OCI-M1 (cell line): ENCODE data around the gene KIF26B.
A peak's percentile ranks its signal among the peaks of the same experiment; 100 is the strongest.
"Not testable (repeated sequence)": the region's sequence is repeated elsewhere in the genome, so short reads cannot be mapped to it uniquely, and the experiment has no call there.

Experiments used
- DNase-seq: peaks from one replicate; lab custom pipeline; 2025; lab: John Stamatoyannopoulos, UW

KIF26B gene

GRCh38 chr1:245356891-245357585 is 202.3 kb downstream of the KIF26B start:
- no peak for DNase-seq

- not testable (repeated sequence) for DNase-seq
These were observed 204.4 kb downstream of the KIF26B start for GRCh38 chr1:245359101-245359680.

- DNase-seq, result no peak
These were observed 206.3 kb downstream of the KIF26B start for GRCh38 chr1:245361065-245361464.

- DNase-seq, result no peak
These were observed 207.2 kb downstream of the KIF26B start for GRCh38 chr1:245361951-245362350.

GRCh38 chr1:245363461-245364200 is 208.8 kb downstream of the KIF26B start:
- DNase-seq, result no peak

- no peak for DNase-seq
These were observed 210.6 kb downstream of the KIF26B start for GRCh38 chr1:245365095-245366020.

GRCh38 chr1:245366886-245367285 is 212.1 kb downstream of the KIF26B start:
- DNase-seq, result no peak

GRCh38 chr1:245370175-245370825 is 215.5 kb downstream of the KIF26B start:
- no peak for DNase-seq

GRCh38 chr1:245370905-245371581 is 216.3 kb downstream of the KIF26B start:
- DNase-seq, result no peak

GRCh38 chr1:245373131-245373530 is 218.3 kb downstream of the KIF26B start:
- DNase-seq, result no peak

GRCh38 chr1:245375789-245376460 is 221.1 kb downstream of the KIF26B start:
- DNase-seq, result no peak

- no peak for DNase-seq
These were observed 223.1 kb downstream of the KIF26B start for GRCh38 chr1:245377854-245378253.

GRCh38 chr1:245378311-245378722 is 223.5 kb downstream of the KIF26B start:
- no peak for DNase-seq

GRCh38 chr1:245378745-245379144 is 224.0 kb downstream of the KIF26B start:
- no peak for DNase-seq

GRCh38 chr1:245380790-245381535 is 226.2 kb downstream of the KIF26B start:
- peak; percentile 13 for DNase-seq

- DNase-seq, result no peak
These were observed 228.2 kb downstream of the KIF26B start for GRCh38 chr1:245382981-245383380.

GRCh38 chr1:245383396-245384330 is 228.9 kb downstream of the KIF26B start:
- DNase-seq, result no peak

- no peak for DNase-seq
These were observed 231.6 kb downstream of the KIF26B start for GRCh38 chr1:245386297-245386971.
